Measurements from ENCODE around the gene TMEM135.
A peak's percentile ranks its signal among the peaks of the same experiment; 100 is the strongest.
"Not testable (repeated sequence)": the region's sequence is repeated elsewhere in the genome, so short reads cannot be mapped to it uniquely, and the experiment has no call there.

TMEM135 gene

GRCh38 chr11:87020764-87021365, 16.9 kb upstream of the TMEM135 start:
- peak; percentile 10 for DNase-seq (ENCODE audit: low read depth)

GRCh38 chr11:87022254-87022653, 15.5 kb upstream of the TMEM135 start:
- no peak for DNase-seq (ENCODE audit: low read depth)

- no peak for DNase-seq (ENCODE audit: low read depth)
Measured at GRCh38 chr11:87022738-87023137, 15.0 kb upstream of the TMEM135 start.

GRCh38 chr11:87026415-87026814, 11.3 kb upstream of the TMEM135 start:
- not testable (repeated sequence) for DNase-seq (ENCODE audit: low read depth)

GRCh38 chr11:87030458-87031054, 7.2 kb upstream of the TMEM135 start:
- no peak for DNase-seq (ENCODE audit: low read depth)

- DNase-seq (ENCODE audit: low read depth) = no peak
Measured at GRCh38 chr11:87031433-87032170, 6.1 kb upstream of the TMEM135 start.

- no peak for DNase-seq (ENCODE audit: low read depth)
Measured at GRCh38 chr11:87033561-87033960, 4.2 kb upstream of the TMEM135 start.

- no peak for DNase-seq (ENCODE audit: low read depth)
Measured at GRCh38 chr11:87035976-87036583, 1.7 kb upstream of the TMEM135 start.

- no peak for DNase-seq (ENCODE audit: low read depth)
Measured at GRCh38 chr11:87036756-87037449, 831 bp upstream of the TMEM135 start.

GRCh38 chr11:87038235-87038977, 672 bp downstream of the TMEM135 start:
- no peak for DNase-seq (ENCODE audit: low read depth)

- peak; percentile 52 for DNase-seq (ENCODE audit: low read depth)
Measured at GRCh38 chr11:87039371-87039770, 1.6 kb downstream of the TMEM135 start.

GRCh38 chr11:87043894-87044293, 6.2 kb downstream of the TMEM135 start:
- DNase-seq (ENCODE audit: low read depth) = no peak

- no peak for DNase-seq (ENCODE audit: low read depth)
Measured at GRCh38 chr11:87046824-87047223, 9.1 kb downstream of the TMEM135 start.

- DNase-seq (ENCODE audit: low read depth) = no peak
Measured at GRCh38 chr11:87056091-87056490, 18.4 kb downstream of the TMEM135 start.

GRCh38 chr11:87057749-87058148, 20.0 kb downstream of the TMEM135 start:
- no peak for DNase-seq (ENCODE audit: low read depth)

GRCh38 chr11:87059596-87060390, 22.1 kb downstream of the TMEM135 start:
- DNase-seq (ENCODE audit: low read depth) = no peak

- DNase-seq (ENCODE audit: low read depth) = no peak
Measured at GRCh38 chr11:87061766-87062165, 24.0 kb downstream of the TMEM135 start.

GRCh38 chr11:87063982-87064381, 26.2 kb downstream of the TMEM135 start:
- DNase-seq (ENCODE audit: low read depth) = no peak

- DNase-seq (ENCODE audit: low read depth) = no peak
Measured at GRCh38 chr11:87072787-87073186, 35.1 kb downstream of the TMEM135 start.

GRCh38 chr11:87076260-87076783, 38.6 kb downstream of the TMEM135 start:
- DNase-seq (ENCODE audit: low read depth) = no peak

Measured in fibroblast of gingiva (primary cell).